Measurements from ENCODE around the gene GRWD1.

GRWD1 gene

DNA sequence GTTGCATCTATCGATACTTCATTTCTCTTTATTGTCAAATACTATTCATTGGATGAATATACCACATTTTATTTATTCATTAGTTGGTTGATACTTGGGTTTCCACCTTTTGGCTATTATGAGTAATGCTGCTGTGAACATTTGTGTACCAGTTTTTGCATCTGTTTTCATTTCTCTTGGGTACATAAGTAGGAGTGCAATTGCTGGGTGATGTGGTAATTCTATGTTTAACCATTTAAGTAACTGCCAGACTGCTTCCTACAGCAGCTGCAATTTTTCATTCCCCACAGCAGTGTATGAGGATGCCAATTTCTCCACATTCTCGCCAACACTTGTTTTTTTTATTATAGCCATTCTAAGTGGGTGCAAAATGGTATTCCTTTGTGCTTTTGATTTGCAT lies 12.2 kb downstream of the GRWD1 start:
- DNase-seq = no peak

DNA sequence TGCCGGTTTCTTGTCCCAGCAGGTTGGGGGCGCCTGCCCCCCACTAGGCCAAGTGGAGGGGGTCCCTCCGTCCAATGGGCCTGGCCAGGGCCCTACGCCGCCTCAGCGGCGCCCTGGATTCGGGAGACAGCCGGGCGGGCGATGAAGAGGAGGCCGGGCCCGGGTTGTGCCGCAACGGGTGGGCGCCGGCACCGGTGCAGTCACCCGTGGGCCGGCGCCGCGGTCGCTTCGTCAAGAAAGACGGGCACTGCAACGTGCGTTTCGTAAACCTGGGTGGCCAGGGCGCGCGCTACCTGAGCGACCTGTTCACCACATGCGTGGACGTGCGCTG lies 15.8 kb downstream of the GRWD1 start:
- no peak for DNase-seq

- no peak for DNase-seq
Observed at GRCh38 chr19:48461982-48462655, 16.3 kb downstream of the GRWD1 start.

DNA sequence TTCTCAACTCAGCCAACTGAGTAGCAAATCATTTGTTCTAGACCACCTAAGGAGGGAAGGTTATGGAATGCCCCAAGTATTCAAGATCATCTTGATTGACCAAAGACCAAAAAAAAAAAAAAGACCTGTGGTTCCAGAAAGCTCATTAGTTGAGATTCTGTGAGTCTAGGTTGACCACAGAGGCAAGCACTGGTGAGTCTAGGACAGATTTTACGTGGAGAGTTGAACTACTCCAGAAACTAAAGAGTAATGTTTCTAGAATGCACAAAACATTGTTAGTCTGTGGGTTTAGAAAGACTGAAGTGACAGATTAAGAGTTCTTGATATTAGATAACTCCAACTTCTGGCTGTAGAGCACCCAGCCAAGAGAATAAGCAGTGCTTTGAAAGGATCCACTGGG lies 19.4 kb downstream of the GRWD1 start:
- DNase-seq = no peak

- DNase-seq = no peak
Observed at GRCh38 chr19:48466561-48467325, 21.0 kb downstream of the GRWD1 start.

DNA sequence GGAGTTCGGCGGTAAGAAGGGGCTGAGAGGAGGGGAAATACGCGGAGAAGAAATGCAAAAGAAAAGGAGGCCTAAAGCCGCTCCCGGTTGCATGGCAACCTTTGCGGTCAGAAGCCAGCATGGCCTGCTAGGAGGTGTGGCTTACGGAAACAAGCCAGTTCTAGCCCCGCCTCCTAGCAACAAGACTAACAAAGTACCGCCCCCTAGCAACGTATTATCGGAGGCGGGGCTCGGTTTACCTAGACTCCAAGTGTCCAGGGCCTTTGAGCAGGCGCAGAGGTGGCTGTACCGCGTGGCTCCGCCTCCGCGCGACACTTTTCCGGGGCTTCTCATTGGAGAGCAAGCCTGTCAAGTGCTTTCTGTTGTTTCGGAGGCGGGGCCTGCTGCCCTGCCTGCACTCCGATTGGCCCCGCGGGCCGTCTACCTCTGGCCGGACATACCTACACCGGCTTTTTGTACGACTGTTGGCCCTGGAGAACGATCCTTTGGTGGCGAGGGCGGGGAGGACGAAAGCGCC lies 23.0 kb downstream of the GRWD1 start:
- DNase-seq = peak; percentile 100

- DNase-seq = peak; percentile 52 to 78
Observed at GRCh38 chr19:48469289-48469881, 23.6 kb downstream of the GRWD1 start, which contains the start of gene CYTH2. Gene CYTH2 (plus strand): TSS chr19:48469369. CDS start chr19:48469508, 139 bp downstream.

- no peak for DNase-seq
Observed at GRCh38 chr19:48469934-48470680, 24.3 kb downstream of the GRWD1 start.

DNA sequence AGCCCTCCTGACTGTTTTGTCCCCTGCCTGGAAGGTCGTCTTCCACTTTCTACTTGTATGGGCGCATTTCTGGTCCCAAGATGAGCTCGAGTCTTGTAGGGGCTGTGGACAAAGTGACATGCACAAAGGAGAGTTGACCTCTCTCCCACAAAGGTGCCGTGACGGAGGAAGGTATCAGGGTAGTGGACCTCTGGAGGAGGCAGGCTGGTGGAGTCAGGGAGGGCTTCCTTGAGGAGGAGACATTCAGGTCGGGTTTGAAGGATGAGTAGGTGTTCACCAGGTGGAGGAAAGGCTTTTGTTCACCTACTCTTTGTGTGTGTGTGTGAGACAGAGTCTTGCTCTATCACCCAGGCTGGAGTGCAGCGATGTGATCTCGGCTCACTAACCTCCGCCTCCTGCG lies 25.1 kb downstream of the GRWD1 start:
- no peak for DNase-seq

- no peak for DNase-seq
Observed at GRCh38 chr19:48471836-48472235, 26.1 kb downstream of the GRWD1 start.

GRCh38 chr19:48473161-48473966 lies 27.6 kb downstream of the GRWD1 start:
- no peak for DNase-seq

DNA sequence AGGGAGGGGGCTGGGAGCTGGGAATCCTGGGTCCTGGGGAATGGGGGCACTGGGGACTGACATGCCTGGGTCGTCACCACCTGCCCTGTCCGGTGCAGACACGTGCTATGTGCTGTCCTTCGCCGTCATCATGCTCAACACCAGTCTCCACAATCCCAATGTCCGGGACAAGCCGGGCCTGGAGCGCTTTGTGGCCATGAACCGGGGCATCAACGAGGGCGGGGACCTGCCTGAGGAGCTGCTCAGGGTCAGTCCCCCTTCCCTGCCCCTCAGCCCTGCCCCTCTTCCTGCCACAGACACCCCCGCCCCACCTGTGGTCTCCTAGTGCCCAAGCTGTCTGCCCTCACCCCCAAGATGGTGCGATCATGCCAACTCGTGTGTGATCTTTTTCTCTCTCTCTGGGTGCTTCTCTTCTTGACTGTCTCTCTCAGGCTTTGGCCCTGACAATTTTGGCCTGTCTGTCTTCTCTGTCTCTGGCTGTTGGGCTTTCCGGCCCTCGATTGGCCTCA lies 28.4 kb downstream of the GRWD1 start:
- DNase-seq = no peak

GRCh38 chr19:48475369-48476068 lies 29.7 kb downstream of the GRWD1 start:
- DNase-seq = no peak

GRCh38 chr19:48476176-48476575 lies 30.4 kb downstream of the GRWD1 start:
- no peak for DNase-seq

GRCh38 chr19:48477067-48477685 lies 31.4 kb downstream of the GRWD1 start:
- DNase-seq = no peak

GRCh38 chr19:48477698-48478338 lies 32.0 kb downstream of the GRWD1 start:
- no peak for DNase-seq

GRCh38 chr19:48478339-48479256 lies 32.8 kb downstream of the GRWD1 start:
- no peak for DNase-seq

DNA sequence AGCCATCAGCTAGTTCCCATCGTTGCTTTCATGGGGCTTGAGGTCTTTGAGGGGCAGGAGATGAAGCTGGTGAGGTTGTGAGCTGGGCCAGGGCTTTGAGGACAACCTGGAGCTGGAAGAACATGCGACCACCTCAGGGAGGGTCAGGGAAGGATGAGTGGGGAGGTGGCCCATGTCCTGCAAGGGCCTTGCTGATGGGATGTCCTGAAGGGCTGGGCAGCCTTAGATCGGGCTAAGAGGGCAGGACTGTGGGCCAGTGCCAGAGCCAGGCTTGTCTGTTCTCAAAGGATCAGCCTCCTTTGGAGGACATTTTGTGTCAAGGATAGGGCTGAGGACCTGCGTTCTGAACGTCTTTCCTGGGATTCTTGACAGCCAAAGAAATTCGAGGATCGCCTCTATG lies 33.9 kb downstream of the GRWD1 start:
- DNase-seq = no peak

DNA sequence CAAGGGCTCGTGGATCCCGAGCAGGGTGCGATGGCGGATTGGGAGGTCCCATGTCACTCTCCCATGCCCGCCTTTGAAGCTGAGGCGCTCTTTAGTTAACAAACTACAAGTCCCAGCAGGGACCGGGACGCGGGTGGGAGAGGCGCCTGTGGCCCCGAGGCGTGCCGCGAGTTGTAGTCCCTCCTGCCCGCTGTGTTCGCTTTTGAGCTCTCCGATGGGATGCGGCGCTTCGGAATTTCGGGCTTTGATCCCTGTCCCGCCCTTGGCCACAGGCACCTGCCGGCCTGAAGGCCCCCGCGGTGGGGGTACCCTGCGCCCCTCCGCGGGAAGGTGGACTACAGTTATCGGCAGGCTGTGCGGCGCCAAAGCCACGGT lies 34.4 kb downstream of the GRWD1 start:
- DNase-seq = peak; percentile 41 to 44
